Colonic mucosa (tissue), 4 donors: Measurements from ENCODE around the gene TNKS2. TPM values are rescaled to one million over a fixed set of nuclear protein-coding genes. Genes with fewer than 3 reads are reported as not detected.
"Not testable (repeated sequence)": the region's sequence is repeated elsewhere in the genome, so short reads cannot be mapped to it uniquely, and the experiment has no call there.

Experiments used
- DNase-seq: peaks from one replicate; pipeline ENCODE4 v3.0.0-alpha.2; 2020
- H3K27ac ChIP-seq: fragments of 200-600 bp; one replicate; pipeline ENCODE4 v1.8.0; 2021
- H3K27me3 ChIP-seq: fragments of 200-600 bp; one replicate; pipeline ENCODE4 v1.8.0; 2021
- H3K36me3 ChIP-seq: fragments of 200-600 bp; one replicate; pipeline ENCODE4 v1.8.0; 2021
- H3K4me1 ChIP-seq: fragments of 200-600 bp; one replicate; pipeline ENCODE4 v1.8.0; 2021; ENCODE audit warnings: mild to moderate bottlenecking
- H3K4me3 ChIP-seq: fragments of 200-600 bp; one replicate; pipeline ENCODE4 v1.8.0; 2021
- H3K9ac ChIP-seq, 2 donors: one replicate each; pipeline ENCODE4 v1.7.0; 2013; ENCODE audit warnings: control low read depth in 2 of 2, low read depth in 2 of 2, low read length in 2 of 2
- H3K9me3 ChIP-seq: fragments of 200-600 bp; one replicate; pipeline ENCODE4 v1.8.0; 2021
- intact Hi-C: fragments of 100-400 bp; cut with DNase I; formaldehyde crosslinking; loops from one replicate; pipeline ENCODE4 v1.14.1; 2022
- total RNA-seq, 2 donors: library from RNA; stranded (reverse); fragmentation: NEBNext Ultra II Directional in 1 of 2; extraction: Animal tissue kit (Norgen Biotek cat#: 25700) in 1 of 2; gene quantifications; one replicate each; pipeline ENCODE4 v1.2.1, GENCODE V29; 2021
- TF ChIP-seq, protein P1 (sequence below): fragments of 200-600 bp; IDR thresholded peaks from one replicate; pipeline ENCODE4 v1.8.0; 2022; ENCODE audit warnings: antibody characterized with exemption, mild to moderate bottlenecking
- donor health status: healthy.
- donor health status: DM: no; HTN: no; CAD: no.
- donor health status: DM: no; HTN: no; CAD: no.

TNKS2 gene
- 10 to 100 TPM; 19.3 to 34.1 TPM for total RNA-seq

DNA sequence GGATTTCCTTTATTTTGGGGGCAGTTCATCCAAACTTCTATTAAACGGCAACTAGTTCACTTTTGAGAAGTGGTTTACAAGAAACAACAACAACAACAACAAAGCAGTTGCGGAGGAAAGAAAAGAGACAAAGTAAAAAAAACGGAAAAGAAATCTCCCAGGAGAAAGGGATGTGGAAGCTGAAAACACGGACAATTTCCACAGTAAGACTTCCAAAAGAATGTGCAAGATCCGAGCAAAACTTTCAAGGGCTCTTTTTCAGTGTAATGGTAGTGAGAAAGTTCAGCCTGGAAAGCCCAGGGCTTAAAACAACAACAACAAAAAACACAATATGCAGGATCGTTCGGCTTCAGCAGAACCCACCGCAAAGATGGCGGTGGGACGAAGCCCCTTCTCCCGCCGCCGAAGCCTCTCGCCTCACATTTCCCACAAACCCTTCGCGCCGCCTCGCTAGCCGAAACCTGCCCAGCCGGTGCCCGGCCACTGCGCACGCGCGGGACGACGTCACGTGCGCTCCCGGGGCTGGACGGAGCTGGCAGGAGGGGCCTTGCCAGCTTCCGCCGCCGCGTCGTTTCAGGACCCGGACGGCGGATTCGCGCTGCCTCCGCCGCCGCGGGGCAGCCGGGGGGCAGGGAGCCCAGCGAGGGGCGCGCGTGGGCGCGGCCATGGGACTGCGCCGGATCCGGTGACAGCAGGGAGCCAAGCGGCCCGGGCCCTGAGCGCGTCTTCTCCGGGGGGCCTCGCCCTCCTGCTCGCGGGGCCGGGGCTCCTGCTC is at the start of gene TNKS2:
TSS of gene TNKS2 (plus strand) at position 553 of the 775 bp plus-strand sequence. CDS start 265 bp downstream, outside the sequence.
- peaks cover 9% of the 10 kb centered on the region for H3K4me1 ChIP-seq

GRCh38 chr10:91749592-91749991 is 48.6 kb upstream of the TNKS2 start:
- H3K9me3 ChIP-seq, H3K36me3 ChIP-seq, H3K27ac ChIP-seq, H3K4me1 ChIP-seq, H3K9ac ChIP-seq, intact Hi-C loops, DNase-seq, H3K4me3 ChIP-seq, H3K27me3 ChIP-seq: not testable (repeated sequence)

More for the DNA sequence above, at the start of gene TNKS2:
- Histone ChIP-seq H3K9ac (peak within 1 kb of the TSS; percentile 97 to 99), H3K27me3 (no peaks in the 10 kb centered on the region), H3K9me3 (no peaks in the 10 kb centered on the region), H3K27ac (peak within 1 kb of the TSS; percentile 98), H3K36me3 (no peaks in the 10 kb centered on the region), H3K4me3 (peak within 1 kb of the TSS; percentile 91)
- intact Hi-C loops, result no loop called here
- DNase-seq, result peak; percentile 95
- TF ChIP-seq, protein P1, sequence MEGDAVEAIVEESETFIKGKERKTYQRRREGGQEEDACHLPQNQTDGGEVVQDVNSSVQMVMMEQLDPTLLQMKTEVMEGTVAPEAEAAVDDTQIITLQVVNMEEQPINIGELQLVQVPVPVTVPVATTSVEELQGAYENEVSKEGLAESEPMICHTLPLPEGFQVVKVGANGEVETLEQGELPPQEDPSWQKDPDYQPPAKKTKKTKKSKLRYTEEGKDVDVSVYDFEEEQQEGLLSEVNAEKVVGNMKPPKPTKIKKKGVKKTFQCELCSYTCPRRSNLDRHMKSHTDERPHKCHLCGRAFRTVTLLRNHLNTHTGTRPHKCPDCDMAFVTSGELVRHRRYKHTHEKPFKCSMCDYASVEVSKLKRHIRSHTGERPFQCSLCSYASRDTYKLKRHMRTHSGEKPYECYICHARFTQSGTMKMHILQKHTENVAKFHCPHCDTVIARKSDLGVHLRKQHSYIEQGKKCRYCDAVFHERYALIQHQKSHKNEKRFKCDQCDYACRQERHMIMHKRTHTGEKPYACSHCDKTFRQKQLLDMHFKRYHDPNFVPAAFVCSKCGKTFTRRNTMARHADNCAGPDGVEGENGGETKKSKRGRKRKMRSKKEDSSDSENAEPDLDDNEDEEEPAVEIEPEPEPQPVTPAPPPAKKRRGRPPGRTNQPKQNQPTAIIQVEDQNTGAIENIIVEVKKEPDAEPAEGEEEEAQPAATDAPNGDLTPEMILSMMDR, result no peak

GRCh38 chr10:91756286-91756685 is 41.9 kb upstream of the TNKS2 start:
- H3K9me3 ChIP-seq, result no peaks in the 10 kb centered on the region
- intact Hi-C loops, result loop anchor here (5.0 kb wide), 1 partner anchor 156 kb away; no protein-coding TSS in a partner anchor

GRCh38 chr10:91758303-91759146 is 39.7 kb upstream of the TNKS2 start:
- TF ChIP-seq, protein P1, result peak; percentile 29
- Histone ChIP-seq H3K27ac (no peak overlapping the region), H3K4me3 (no peak overlapping the region), H3K4me1 (no peaks in the 10 kb centered on the region), H3K27me3 (no peaks in the 10 kb centered on the region), H3K36me3 (no peaks in the 10 kb centered on the region), H3K9ac (no peak overlapping the region), H3K9me3 (no peaks in the 10 kb centered on the region)
- intact Hi-C loops, result loop anchor here (5.0 kb wide), 1 partner anchor 154 kb away; no protein-coding TSS in a partner anchor
- DNase-seq, result no peak

More at GRCh38 chr10:91756286-91756685, 41.9 kb upstream of the TNKS2 start:
- Histone ChIP-seq H3K27me3 (no peaks in the 10 kb centered on the region), H3K4me3 (no peak overlapping the region), H3K27ac (no peak overlapping the region), H3K36me3 (no peaks in the 10 kb centered on the region), H3K9ac (no peak overlapping the region), H3K4me1 (no peaks in the 10 kb centered on the region)
- no peak for DNase-seq
- TF ChIP-seq, protein P1, result no peak

DNA sequence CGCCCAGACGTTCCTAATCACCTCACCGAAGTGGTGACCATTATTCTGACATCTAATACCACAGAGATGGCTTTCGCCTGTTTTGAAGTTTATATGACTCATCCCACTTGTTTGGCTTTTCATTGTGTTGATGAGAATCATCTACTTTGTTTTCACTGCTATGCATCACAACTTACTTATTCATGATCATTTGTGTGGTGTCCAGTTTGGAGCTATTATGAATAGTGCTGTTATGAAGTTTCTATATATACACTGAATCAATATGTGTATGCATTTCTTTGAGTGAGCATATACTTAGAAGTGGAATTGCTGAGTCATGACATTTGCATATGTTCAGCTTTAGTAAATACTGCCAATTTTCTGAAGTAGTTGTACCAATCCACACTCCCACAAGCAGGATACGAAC is 38.6 kb upstream of the TNKS2 start:
- no peaks in the 10 kb centered on the region for H3K27me3 ChIP-seq
- H3K4me3 ChIP-seq, result no peak overlapping the region
- TF ChIP-seq, protein P1, result no peak
- no peaks in the 10 kb centered on the region for H3K4me1 ChIP-seq
- no peaks in the 10 kb centered on the region for H3K36me3 ChIP-seq
- H3K27ac ChIP-seq, result no peak overlapping the region
- no peaks in the 10 kb centered on the region for H3K9me3 ChIP-seq
- no peak overlapping the region for H3K9ac ChIP-seq
- DNase-seq, result no peak
- intact Hi-C loops, result loop anchor here (5.0 kb wide), 1 partner anchor 153 kb away; no protein-coding TSS in a partner anchor
